ENCODE measurements around the gene S100A2.

DNA sequence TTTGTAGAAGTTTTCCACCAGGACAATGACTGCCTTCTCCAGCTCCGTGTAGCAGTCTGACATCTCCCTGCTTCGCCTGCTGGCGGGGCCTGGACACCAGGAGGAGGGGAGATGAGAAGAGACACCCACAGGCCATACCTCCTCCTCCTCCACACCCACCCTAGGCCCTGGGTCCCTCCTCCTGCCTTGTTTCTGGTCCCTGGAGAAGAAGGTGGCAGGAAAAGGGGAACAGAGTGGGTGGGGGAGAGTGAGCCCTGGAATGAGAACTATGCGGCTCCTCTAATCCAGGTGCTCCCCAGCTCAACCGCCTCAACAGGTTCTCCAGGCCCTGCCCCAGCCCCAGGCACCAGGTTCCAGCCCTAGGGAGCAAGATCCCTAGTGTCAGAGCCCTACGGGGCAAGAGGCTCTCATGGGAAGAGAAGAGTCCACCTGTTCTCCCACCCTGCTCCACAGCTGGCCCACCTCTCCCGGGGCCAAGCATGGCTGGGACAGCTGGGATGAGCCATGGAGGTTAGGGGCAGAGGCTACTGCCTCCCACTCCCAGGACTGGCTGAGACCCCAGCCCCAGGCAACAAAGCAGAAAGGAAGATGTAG, 42.5 kb upstream of the S100A2 start:
- TF ChIP-seq CTCF (IDR thresholded peaks at IDR 0.05) (no peak), EP300 (IDR thresholded peaks at IDR 0.05) (no peak)
